Midbrain (tissue), 1 donor: ENCODE data around the gene SLC35G6.
"Not testable (repeated sequence)": the region's sequence is repeated elsewhere in the genome, so short reads cannot be mapped to it uniquely, and the experiment has no call there.

Experiments
- DNase-seq: peaks from one replicate; lab custom pipeline; 2025; lab: John Stamatoyannopoulos, UW

The SLC35G6 gene

GRCh38 chr17:7460850-7461660 lies 20.2 kb upstream of the SLC35G6 start:
- DNase-seq: no peak

DNA sequence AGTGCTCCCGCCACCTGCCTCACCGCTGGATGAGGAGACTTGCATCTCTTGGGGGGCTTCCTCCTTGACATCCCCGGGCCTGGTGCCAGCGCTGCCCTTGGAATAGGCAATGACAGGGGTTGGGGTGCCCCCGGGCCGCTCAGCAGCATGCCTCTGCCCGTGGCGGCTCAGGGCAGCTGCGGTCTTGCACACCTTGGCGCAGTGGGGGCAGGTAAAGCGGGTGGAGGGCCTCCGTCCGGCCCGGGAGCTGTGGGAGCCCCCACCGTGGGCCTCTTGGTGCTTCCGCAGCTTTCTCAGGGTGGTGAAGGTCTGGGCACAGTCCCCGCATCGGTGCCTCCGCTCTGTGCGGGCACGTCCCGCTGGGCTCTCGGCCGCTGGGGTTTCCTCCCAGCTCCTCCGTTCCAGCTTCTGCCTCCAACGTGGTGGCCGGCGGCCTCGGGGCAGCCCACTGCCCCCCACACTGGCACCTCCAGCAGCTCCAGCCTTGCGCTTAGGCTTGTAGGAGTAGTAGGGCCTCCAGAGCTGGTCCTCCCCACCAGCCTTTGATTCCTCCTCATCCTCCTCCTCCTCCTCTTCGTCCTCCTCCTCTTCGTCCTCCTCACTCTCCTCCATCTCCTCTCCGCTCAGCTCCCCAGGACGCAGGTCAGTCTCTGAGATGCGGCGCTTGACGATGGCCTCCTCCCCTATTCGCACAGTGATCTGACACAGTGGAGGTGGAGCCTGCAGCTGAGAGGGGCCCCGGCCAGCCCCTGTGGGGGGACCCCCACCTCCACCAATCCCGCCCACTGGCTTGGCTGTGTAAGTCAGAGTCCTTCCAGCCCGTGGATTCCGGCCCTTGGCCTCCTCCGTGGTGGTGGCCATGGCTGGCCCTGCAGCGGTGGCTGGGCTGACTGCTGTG lies 18.5 kb upstream of the SLC35G6 start:
- DNase-seq: no peak

DNA sequence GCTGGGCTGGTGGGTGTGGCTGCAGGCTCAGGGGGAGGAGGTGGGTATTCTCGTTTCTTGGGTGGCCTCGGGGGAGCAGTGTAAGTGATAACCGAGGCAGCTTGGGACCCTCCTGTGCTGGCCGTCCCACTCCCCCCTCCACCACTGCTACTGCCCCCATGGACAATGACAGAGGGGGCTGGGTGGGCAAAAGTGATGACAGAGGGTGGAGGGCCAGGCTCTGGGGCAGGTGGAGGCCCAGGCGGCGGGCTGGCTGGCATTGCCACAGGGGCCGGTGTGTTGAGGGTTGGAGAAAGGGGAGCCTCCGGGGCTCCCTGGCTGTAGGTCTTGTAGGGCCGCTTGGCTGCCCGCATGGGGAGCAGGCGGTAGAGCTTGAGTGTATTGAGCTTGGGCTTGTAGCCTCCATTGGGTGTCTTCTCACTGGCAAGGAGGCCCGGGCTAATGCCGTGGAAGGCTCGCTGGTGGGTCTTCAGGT lies 17.8 kb upstream of the SLC35G6 start:
- no peak for DNase-seq

- no peak for DNase-seq
Measured at GRCh38 chr17:7464081-7464480, 17.2 kb upstream of the SLC35G6 start.

GRCh38 chr17:7465597-7466275 lies 15.5 kb upstream of the SLC35G6 start:
- no peak for DNase-seq

GRCh38 chr17:7466318-7466638 lies 15.0 kb upstream of the SLC35G6 start:
- DNase-seq: no peak

DNA sequence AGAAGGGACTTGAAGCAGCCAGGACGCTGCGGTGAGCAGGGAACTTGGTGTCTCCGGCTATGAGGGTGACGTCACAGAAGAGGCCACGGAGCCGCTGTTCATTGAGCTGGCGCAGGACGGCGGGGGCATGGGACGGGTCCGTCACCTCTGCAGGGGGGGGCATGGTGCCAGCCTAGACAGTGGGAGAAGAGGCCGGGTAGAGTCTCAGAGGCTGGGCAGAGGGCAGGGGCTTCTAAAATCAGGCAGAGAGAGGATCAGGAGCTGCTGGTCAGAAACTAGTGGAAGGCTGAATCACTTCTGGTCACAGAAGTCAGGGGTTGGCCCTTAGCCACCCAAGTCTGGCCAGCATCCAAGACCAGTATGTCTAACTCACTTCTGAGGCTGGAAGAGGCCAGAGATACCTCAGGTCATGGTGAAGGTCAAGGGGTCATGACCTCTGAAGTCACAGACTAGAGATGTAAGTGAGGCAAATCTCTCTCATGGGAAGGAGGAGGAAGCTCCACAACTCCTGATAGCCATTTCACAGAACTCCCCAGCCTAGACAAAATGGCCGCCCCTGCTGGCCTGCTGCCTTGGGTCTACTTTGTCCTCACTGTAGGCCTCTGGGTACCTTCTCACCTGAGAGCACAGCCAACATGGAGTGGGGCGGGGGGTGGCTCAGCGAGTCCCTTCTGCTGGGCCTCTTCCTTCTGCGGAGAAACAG lies 14.5 kb upstream of the SLC35G6 start:
- DNase-seq: no peak

- no peak for DNase-seq
Measured at GRCh38 chr17:7467498-7467897, 13.7 kb upstream of the SLC35G6 start.

GRCh38 chr17:7468290-7468689 lies 13.0 kb upstream of the SLC35G6 start:
- no peak for DNase-seq

DNA sequence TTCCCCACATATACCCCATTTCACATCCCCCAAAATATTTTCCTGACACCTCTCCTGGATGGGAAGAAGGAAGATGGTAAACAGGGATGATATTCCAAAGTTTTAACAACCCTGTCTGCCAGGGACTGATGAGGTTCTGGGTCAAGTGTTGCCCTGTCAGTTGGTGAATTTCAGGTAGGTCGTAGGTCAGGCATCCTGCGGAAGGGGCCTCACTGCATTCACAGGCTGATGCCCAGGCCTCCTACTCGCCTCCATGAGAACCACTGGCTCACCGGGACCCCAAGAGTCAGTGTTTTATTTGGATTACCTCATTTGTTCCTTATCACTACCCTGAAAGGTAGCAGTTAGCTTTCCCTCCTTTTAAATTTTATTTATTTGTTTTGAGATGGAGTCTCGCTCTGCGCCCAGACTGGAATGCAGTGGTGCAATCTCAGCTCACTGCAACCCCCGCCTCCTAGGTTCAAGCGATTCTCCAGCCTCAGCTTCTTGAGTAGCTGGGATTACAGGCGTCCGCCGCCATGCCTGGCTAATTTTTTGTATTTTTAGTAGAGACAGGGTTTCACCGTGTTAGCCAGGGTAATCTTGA lies 12.3 kb upstream of the SLC35G6 start:
- DNase-seq: no peak

GRCh38 chr17:7469843-7470242 lies 11.4 kb upstream of the SLC35G6 start:
- DNase-seq: not testable (repeated sequence)

DNA sequence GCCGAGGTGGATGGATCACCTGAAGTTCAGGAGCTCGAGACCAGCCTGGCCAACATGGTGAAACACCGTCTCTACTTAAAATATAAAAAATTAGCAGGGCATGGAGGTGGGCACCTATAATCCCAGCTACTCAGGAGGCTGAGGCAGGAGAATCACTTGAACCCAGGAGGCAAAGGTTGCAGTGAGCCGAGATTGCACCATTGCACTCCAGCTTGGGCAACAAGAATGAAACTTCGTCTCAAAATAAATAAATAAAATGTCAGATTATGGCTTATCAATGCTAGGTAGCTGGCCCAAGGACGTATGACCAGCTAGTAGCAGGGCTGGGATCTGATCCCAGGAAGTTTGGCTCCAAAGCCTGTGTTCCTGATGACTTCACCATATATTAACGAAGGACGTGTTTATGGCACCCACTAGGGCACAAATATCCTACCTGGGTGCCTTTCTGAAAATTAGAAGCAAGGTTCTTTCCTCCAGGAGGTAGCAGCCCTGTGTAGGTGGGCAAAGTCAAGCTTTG lies 10.7 kb upstream of the SLC35G6 start:
- not testable (repeated sequence) for DNase-seq

DNA sequence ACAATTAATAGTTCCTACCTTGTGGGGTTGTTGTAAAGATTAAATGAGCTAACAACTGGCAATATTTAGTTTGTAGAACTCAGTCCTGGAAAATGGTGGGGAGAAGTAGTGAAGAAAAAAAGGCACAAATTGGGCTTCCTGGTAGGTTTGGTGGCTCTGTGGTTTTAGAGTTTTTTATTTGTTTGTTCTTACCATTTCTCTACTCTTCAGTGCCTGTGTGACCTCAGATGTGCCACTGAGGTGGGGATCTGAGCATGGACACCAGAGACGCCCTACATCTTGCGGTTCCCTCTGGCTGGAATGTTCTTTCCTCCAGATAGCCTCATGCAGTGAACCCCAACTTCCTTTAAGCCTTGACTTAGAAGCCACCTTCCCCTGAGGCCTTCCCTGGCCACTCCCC lies 9.5 kb upstream of the SLC35G6 start:
- DNase-seq: no peak

DNA sequence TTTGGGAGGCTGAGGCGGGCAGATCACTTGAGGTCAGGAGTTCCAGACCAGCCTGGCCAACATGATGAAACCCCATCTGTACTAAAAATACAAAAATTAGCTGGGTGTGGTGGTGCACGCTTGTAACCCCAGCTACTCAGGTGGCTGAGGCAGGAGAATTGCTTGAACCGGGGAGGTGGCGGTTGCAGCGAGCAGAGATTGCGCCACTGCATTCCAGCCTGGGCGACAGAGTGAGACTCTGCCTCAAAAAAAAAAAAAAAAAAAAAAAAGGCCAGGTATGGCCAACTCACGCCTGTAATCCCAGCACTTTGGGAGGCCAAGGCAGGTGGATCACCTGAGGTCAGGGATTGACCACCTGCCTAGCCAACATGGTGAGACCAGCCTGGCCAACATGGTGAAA lies 6.5 kb upstream of the SLC35G6 start:
- DNase-seq: not testable (repeated sequence)

DNA sequence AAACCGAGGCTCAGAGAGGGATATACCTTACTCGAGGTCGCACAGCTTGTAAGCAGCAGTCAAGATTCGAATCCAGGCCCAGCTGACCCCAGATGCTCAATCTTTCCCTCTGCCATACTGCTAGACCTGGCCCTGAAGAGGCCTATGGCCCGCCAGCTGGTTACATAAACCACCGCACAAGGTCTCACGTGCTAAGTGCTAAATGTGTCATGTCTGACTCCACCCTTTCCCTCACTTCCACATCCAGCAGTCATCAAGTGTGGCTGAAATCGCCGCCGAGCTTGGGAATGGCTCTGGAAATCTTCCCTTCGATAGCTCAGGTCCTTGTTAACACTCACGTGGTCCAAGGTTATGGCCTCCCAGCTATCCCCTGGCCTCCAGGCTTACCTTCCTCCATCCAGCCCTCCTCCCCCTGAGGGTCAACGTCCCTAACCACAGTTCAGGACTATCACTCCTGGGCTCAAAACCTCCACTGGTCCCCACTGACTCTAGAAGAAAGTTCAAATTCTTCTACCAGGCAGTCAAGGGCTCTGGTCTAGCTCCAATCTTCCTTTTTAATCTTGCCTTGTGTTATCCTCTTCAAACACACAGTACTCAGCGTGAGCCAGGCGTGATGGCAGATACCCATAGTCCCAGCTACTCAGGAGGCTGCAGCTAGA lies 5.4 kb upstream of the SLC35G6 start:
- no peak for DNase-seq

DNA sequence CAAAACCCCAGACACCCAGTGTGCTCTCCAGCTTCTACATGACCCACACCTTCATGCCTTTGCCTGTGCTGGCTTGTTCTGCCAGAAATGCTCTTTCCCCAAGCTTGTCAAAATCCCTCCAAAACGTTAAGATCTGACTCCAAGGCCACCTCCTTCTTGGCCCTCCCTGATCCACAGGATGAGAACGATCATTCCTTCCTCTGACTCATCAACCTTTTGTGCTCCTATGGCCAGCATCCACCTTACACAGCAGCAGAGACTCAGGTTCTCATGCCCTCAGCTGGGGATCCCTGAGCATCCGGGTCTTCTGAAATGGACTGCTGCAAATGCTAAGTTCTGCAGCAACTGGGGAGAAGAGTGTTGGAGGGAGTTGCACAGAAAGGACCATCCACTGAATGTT lies 4.8 kb upstream of the SLC35G6 start:
- DNase-seq: no peak

- no peak for DNase-seq
Measured at GRCh38 chr17:7476951-7477350, 4.3 kb upstream of the SLC35G6 start.

DNA sequence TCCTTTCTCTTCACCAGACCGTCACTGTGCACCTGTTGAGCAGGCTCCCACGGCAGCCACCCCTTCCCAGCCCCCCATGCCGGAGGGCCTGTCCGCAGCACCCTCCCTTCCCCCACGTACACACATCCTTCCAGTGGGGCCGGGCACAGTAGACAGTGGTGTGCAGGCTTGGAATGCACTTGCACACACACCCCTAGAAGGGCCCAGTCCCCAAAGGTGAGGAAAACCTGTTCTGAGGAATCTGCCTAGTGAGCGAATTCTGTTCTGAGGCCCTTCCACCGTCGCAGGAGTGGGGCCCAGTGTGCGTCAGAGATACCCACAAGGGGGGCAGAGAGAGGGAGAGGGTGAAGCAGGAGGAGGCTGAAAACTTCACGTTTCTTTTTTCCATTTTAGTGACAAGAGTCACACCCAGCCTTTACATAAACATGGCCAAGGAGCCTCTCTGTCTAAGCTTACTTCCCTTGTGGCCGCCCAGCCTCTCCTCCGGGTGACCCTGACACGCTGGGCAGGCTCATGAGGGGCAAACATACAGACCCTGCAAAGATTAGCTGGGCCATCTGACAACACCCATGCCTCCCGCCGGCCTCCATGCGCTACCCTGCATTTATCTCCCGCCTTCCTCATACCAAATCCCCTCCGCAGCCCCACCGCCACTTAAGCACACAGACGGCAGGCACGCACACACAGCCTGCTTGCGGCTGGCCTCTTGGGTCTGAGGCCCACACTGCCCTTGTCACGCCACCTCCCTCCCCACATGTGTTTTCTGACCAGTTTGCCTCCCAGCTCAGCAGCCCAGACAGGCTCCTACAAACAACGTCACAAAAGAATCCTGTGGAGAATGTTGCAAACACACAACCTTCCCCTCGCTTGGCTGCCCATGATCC lies 3.6 kb upstream of the SLC35G6 start:
- DNase-seq: peak; percentile 30
